ENCODE results near the gene C1orf74. TPM values are rescaled to one million over a fixed set of nuclear protein-coding genes. Genes with fewer than 3 reads are reported as not detected.

Gene C1orf74
- total RNA-seq, 2 donors from 2014 or later: 2.2 to 2.9 TPM

- Histone ChIP-seq H3K9me3 (no peaks in the 10 kb centered on the region), H3K9ac (ENCODE audit: low read depth in 2 of 2, low read length in 2 of 2) (peak overlapping the region; percentile 87 to 98), H3K4me1 (no peaks in the 10 kb centered on the region), H3K27me3 (no peaks in the 10 kb centered on the region), H3K27ac (peak overlapping the region; percentile 60), H3K4me3 (peak overlapping the region; percentile 59), H3K36me3 (no peaks in the 10 kb centered on the region)
- no peak for TF ChIP-seq CTCF (IDR thresholded peaks at IDR 0.05)
- intact Hi-C loops (cut with DNase I): no loop called here
- DNase-seq: peak; percentile 65
Measured at GRCh38 chr1:209805341-209805781, 21.0 kb upstream of the C1orf74 start.

- Histone ChIP-seq H3K9ac (ENCODE audit: low read depth in 2 of 2, low read length in 2 of 2) (no peak overlapping the region), H3K36me3 (no peaks in the 10 kb centered on the region), H3K27ac (no peak overlapping the region), H3K27me3 (no peaks in the 10 kb centered on the region), H3K9me3 (no peaks in the 10 kb centered on the region), H3K4me1 (no peaks in the 10 kb centered on the region), H3K4me3 (no peak overlapping the region)
- no peak for DNase-seq
- TF ChIP-seq CTCF (IDR thresholded peaks at IDR 0.05): no peak
- intact Hi-C loops (cut with DNase I): no loop called here
Measured at GRCh38 chr1:209803568-209803967, 19.2 kb upstream of the C1orf74 start.

- H3K4me3 ChIP-seq: no peak overlapping the region
Measured at GRCh38 chr1:209802780-209803152, 18.4 kb upstream of the C1orf74 start.

GRCh38 chr1:209802117-209802779, 17.9 kb upstream of the C1orf74 start:
- no peak for TF ChIP-seq CTCF (IDR thresholded peaks at IDR 0.05)
- Histone ChIP-seq H3K9me3 (no peaks in the 10 kb centered on the region), H3K27me3 (no peaks in the 10 kb centered on the region), H3K4me1 (no peaks in the 10 kb centered on the region), H3K4me3 (no peak overlapping the region), H3K9ac (ENCODE audit: low read depth in 2 of 2, low read length in 2 of 2) (no peak overlapping the region), H3K36me3 (no peaks in the 10 kb centered on the region), H3K27ac (no peak overlapping the region)
- intact Hi-C loops (cut with DNase I): no loop called here
- no peak for DNase-seq

More at GRCh38 chr1:209802780-209803152, 18.4 kb upstream of the C1orf74 start:
- Histone ChIP-seq H3K27ac (no peak overlapping the region), H3K4me1 (no peaks in the 10 kb centered on the region), H3K9ac (ENCODE audit: low read depth in 2 of 2, low read length in 2 of 2) (no peak overlapping the region), H3K36me3 (no peaks in the 10 kb centered on the region), H3K27me3 (no peaks in the 10 kb centered on the region), H3K9me3 (no peaks in the 10 kb centered on the region)
- intact Hi-C loops (cut with DNase I): no loop called here
- TF ChIP-seq CTCF (IDR thresholded peaks at IDR 0.05): no peak
- DNase-seq: no peak

GRCh38 chr1:209800984-209801834, 16.9 kb upstream of the C1orf74 start:
- Histone ChIP-seq H3K36me3 (no peaks in the 10 kb centered on the region), H3K9ac (ENCODE audit: low read depth in 2 of 2, low read length in 2 of 2) (no peak overlapping the region), H3K9me3 (no peaks in the 10 kb centered on the region), H3K4me3 (no peak overlapping the region), H3K4me1 (no peaks in the 10 kb centered on the region), H3K27ac (no peak overlapping the region), H3K27me3 (no peaks in the 10 kb centered on the region)
- no peak for DNase-seq
- TF ChIP-seq CTCF (IDR thresholded peaks at IDR 0.05): no peak
- intact Hi-C loops (cut with DNase I): no loop called here

All from colonic mucosa (tissue), 4 donors.